ENCODE measurements around the gene PDE4DIP. TPM values are rescaled to one million over a fixed set of nuclear protein-coding genes. Genes with fewer than 3 reads are reported as not detected.
"Not testable (repeated sequence)": the region's sequence is repeated elsewhere in the genome, so short reads cannot be mapped to it uniquely, and the experiment has no call there.

The PDE4DIP gene
- total and polyA plus RNA-seq, 9 donors: 542 to 966 (median 653) TPM

- H3K4me3 ChIP-seq (ENCODE audit: low read length); H3K27ac ChIP-seq (ENCODE audit: low read length); H3K27me3 ChIP-seq (ENCODE audit: control insufficient read depth, insufficient read depth, low read length); H3K4me1 ChIP-seq (ENCODE audit: control insufficient read depth, insufficient read depth, low read length); DNase-seq; H3K9me3 ChIP-seq (replicated peaks; ENCODE audit: control insufficient read depth, low read depth, low read length); H3K36me3 ChIP-seq (ENCODE audit: control insufficient read depth, insufficient read depth, low read length): not testable (repeated sequence)
- WGBS (ENCODE audit: insufficient coverage): no CpG with 5 or more reads among the region's 3 CpGs
Observed at GRCh38 chr1:149033916-149034315, 189.7 kb downstream of the PDE4DIP start.

GRCh38 chr1:149043056-149043455, 198.8 kb downstream of the PDE4DIP start:
- H3K27me3 ChIP-seq (ENCODE audit: control insufficient read depth, insufficient read depth, low read length); H3K9me3 ChIP-seq (replicated peaks; ENCODE audit: control insufficient read depth, low read depth, low read length); H3K4me1 ChIP-seq (ENCODE audit: control insufficient read depth, insufficient read depth, low read length); H3K27ac ChIP-seq (ENCODE audit: low read length); H3K36me3 ChIP-seq (ENCODE audit: control insufficient read depth, insufficient read depth, low read length); DNase-seq; H3K4me3 ChIP-seq (ENCODE audit: low read length): not testable (repeated sequence)
- WGBS (ENCODE audit: insufficient coverage): no CpG with 5 or more reads among the region's 4 CpGs

GRCh38 chr1:149064611-149065010, 220.4 kb downstream of the PDE4DIP start:
- DNase-seq; H3K27me3 ChIP-seq (ENCODE audit: control insufficient read depth, insufficient read depth, low read length); H3K9me3 ChIP-seq (replicated peaks; ENCODE audit: control insufficient read depth, low read depth, low read length); H3K36me3 ChIP-seq (ENCODE audit: control insufficient read depth, insufficient read depth, low read length); H3K4me1 ChIP-seq (ENCODE audit: control insufficient read depth, insufficient read depth, low read length); H3K27ac ChIP-seq (ENCODE audit: low read length); H3K4me3 ChIP-seq (ENCODE audit: low read length): not testable (repeated sequence)
- no CpG with 5 or more reads among the region's 3 CpGs for WGBS (ENCODE audit: insufficient coverage)

GRCh38 chr1:149075505-149076127, 231.4 kb downstream of the PDE4DIP start:
- no CpG with 5 or more reads among the region's 9 CpGs for WGBS (ENCODE audit: insufficient coverage)
- not testable (repeated sequence) for H3K4me3 ChIP-seq (ENCODE audit: low read length); DNase-seq; H3K27me3 ChIP-seq (ENCODE audit: control insufficient read depth, insufficient read depth, low read length); H3K36me3 ChIP-seq (ENCODE audit: control insufficient read depth, insufficient read depth, low read length); H3K9me3 ChIP-seq (replicated peaks; ENCODE audit: control insufficient read depth, low read depth, low read length); H3K27ac ChIP-seq (ENCODE audit: low read length); H3K4me1 ChIP-seq (ENCODE audit: control insufficient read depth, insufficient read depth, low read length)

Other genes starting within 250 kb of the PDE4DIP start
- 23.2 TPM for gene NBPF14, start 248.4 kb upstream of the PDE4DIP start, total RNA-seq
- gene NBPF14, start 248.4 kb upstream of the PDE4DIP start, polyA plus RNA-seq (ENCODE audit: insufficient read depth in 1 of 8, insufficient read length in 8 of 8, low replicate concordance in 1 of 8): 10 to 100 TPM; 11.1 to 20.9 (median 17.7) TPM
- 0.98 TPM for gene NUDT4B, start 95.7 kb upstream of the PDE4DIP start, total RNA-seq
- gene NUDT4B, start 95.7 kb upstream of the PDE4DIP start, polyA plus RNA-seq (ENCODE audit: insufficient read depth in 1 of 8, insufficient read length in 8 of 8, low replicate concordance in 1 of 8): 1 to 10 TPM in 1 of 8 donors, under 1 TPM in 6, not detected in 1; 0.31 to 1.3 (median 0.47) TPM

Measured in muscle of leg (tissue), 11 donors.